ENCODE results near the gene FMN1.

GRCh38 chr15:33047077-33047476 lies 147.4 kb downstream of the FMN1 start:
- TF ChIP-seq CTCF (IDR thresholded peaks at IDR 0.05) (no peak), POLR2A (IDR thresholded peaks at IDR 0.05) (no peak)

Measured in body of pancreas (tissue), 4 donors.